ENCODE measurements around the gene CIAO2B.

The CIAO2B gene

GRCh38 chr16:66908762-66909559 is 25.2 kb downstream of the CIAO2B start:
- TF ChIP-seq CTCF (IDR thresholded peaks at IDR 0.05; ENCODE audit: extremely low read depth, missing control alignments), result no peak
- DNase-seq (ENCODE audit: low spot score), result no peak

- no peak for DNase-seq (ENCODE audit: low spot score)
- TF ChIP-seq CTCF (IDR thresholded peaks at IDR 0.05; ENCODE audit: extremely low read depth, missing control alignments), result no peak
Measured at GRCh38 chr16:66908116-66908515, 26.1 kb downstream of the CIAO2B start.

GRCh38 chr16:66906916-66907836 is 27.0 kb downstream of the CIAO2B start:
- no peak for TF ChIP-seq CTCF (IDR thresholded peaks at IDR 0.05; ENCODE audit: extremely low read depth, missing control alignments)
- DNase-seq (ENCODE audit: low spot score), result no peak

GRCh38 chr16:66905633-66906539 is 28.3 kb downstream of the CIAO2B start:
- TF ChIP-seq CTCF (IDR thresholded peaks at IDR 0.05; ENCODE audit: extremely low read depth, missing control alignments), result no peak
- no peak for DNase-seq (ENCODE audit: low spot score)

- no peak for TF ChIP-seq CTCF (IDR thresholded peaks at IDR 0.05; ENCODE audit: extremely low read depth, missing control alignments)
- DNase-seq (ENCODE audit: low spot score), result no peak
Measured at GRCh38 chr16:66904846-66905632, 29.2 kb downstream of the CIAO2B start.

GRCh38 chr16:66904428-66904845 is 29.8 kb downstream of the CIAO2B start:
- DNase-seq (ENCODE audit: low spot score), result no peak

More at GRCh38 chr16:66904428-66904845, 29.8 kb downstream of the CIAO2B start:
- no peak for TF ChIP-seq CTCF (IDR thresholded peaks at IDR 0.05; ENCODE audit: extremely low read depth, missing control alignments)
